ENCODE results near the gene ARHGEF28.

DNA sequence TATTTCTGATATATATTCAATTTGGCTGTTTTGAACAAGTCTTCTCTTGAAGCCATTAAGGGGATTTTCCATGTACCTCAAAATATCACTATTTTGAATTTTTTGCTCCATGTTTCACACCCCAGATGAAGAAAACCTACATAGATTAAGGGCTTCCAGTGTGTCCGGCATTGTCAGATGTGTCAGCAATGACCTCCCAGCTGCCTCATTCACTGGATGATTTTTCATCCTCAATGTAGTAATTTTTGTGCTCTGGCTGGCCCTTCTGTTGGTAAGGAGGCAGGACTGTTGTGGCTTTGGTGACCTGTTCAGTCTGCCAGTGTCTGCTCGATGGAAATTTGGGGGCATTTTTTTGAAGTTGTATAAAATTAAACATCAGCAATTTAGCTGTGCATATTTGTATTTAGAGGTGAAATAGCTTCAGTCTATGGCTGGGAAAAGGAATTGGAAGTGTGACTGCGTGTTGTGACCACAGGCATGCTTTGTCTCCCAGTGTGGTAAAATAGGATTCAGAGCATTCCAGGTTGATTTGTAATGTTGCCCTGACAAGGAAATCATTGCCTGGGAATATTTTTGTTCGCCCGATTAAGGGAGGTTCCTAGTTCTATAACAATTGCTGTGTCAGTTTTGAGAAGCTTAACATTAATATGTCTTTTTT lies 312.4 kb downstream of the ARHGEF28 start:
- TF ChIP-seq HNRNPH1 (optimal IDR thresholded peaks at IDR 0.05; ENCODE audit: low read depth, low read length): no peak
- TF ChIP-seq, protein P1, sequence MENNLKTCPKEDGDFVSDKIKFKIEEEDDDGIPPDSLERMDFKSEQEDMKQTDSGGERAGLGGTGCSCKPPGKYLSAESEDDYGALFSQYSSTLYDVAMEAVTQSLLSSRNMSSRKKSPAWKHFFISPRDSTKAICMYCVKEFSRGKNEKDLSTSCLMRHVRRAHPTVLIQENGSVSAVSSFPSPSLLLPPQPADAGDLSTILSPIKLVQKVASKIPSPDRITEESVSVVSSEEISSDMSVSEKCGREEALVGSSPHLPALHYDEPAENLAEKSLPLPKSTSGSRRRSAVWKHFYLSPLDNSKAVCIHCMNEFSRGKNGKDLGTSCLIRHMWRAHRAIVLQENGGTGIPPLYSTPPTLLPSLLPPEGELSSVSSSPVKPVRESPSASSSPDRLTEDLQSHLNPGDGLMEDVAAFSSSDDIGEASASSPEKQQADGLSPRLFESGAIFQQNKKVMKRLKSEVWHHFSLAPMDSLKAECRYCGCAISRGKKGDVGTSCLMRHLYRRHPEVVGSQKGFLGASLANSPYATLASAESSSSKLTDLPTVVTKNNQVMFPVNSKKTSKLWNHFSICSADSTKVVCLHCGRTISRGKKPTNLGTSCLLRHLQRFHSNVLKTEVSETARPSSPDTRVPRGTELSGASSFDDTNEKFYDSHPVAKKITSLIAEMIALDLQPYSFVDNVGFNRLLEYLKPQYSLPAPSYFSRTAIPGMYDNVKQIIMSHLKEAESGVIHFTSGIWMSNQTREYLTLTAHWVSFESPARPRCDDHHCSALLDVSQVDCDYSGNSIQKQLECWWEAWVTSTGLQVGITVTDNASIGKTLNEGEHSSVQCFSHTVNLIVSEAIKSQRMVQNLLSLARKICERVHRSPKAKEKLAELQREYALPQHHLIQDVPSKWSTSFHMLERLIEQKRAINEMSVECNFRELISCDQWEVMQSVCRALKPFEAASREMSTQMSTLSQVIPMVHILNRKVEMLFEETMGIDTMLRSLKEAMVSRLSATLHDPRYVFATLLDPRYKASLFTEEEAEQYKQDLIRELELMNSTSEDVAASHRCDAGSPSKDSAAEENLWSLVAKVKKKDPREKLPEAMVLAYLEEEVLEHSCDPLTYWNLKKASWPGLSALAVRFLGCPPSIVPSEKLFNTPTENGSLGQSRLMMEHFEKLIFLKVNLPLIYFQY (CRISPR knock-in tag; IDR thresholded peaks at IDR 0.05; ENCODE audit: borderline replicate concordance): no peak
- TF ChIP-seq NR2F6 (IDR thresholded peaks at IDR 0.05): no peak
- TF ChIP-seq NR2F6 (CRISPR knock-in tag; IDR thresholded peaks at IDR 0.05): no peak
- no peak for TF ChIP-seq CREM (IDR thresholded peaks at IDR 0.05)
- no peak for TF ChIP-seq CREM (CRISPR knock-in tag; IDR thresholded peaks at IDR 0.05)
- TF ChIP-seq, protein P2, sequence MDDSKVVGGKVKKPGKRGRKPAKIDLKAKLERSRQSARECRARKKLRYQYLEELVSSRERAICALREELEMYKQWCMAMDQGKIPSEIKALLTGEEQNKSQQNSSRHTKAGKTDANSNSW (CRISPR knock-in tag; IDR thresholded peaks at IDR 0.05; ENCODE audit: borderline replicate concordance): no peak
- TF ChIP-seq POLR2A (IDR thresholded peaks at IDR 0.05; ENCODE audit: insufficient read depth in 1 of 2, low read depth in 2 of 2, low read length in 2 of 2): no peak
- no peak for TF ChIP-seq SP2 (CRISPR knock-in tag; IDR thresholded peaks at IDR 0.05)
- no peak for TF ChIP-seq KAT7 (CRISPR knock-in tag; IDR thresholded peaks at IDR 0.05; ENCODE audit: borderline replicate concordance)
- no peak for TF ChIP-seq ZNF570 (CRISPR knock-in tag; IDR thresholded peaks at IDR 0.05; ENCODE audit: borderline replicate concordance)
- TF ChIP-seq, protein P3, sequence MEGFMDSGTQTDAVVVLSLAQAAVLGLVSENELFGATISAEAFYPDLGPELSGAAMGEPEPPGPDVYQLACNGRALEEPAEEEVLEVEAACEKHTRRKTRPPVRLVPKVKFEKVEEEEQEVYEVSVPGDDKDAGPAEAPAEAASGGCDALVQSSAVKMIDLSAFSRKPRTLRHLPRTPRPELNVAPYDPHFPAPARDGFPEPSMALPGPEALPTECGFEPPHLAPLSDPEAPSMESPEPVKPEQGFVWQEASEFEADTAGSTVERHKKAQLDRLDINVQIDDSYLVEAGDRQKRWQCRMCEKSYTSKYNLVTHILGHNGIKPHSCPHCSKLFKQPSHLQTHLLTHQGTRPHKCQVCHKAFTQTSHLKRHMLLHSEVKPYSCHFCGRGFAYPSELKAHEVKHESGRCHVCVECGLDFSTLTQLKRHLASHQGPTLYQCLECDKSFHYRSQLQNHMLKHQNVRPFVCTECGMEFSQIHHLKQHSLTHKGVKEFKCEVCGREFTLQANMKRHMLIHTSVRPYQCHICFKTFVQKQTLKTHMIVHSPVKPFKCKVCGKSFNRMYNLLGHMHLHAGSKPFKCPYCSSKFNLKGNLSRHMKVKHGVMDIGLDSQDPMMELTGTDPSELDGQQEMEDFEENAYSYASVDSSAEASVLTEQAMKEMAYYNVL (CRISPR knock-in tag; IDR thresholded peaks at IDR 0.05; ENCODE audit: borderline replicate concordance): no peak
- no peak for TF ChIP-seq CBFB (CRISPR knock-in tag; IDR thresholded peaks at IDR 0.05)
- no peak for TF ChIP-seq MEIS2 (CRISPR knock-in tag; IDR thresholded peaks at IDR 0.05)
